ENCODE results near the gene ZNF549. TPM values are rescaled to one million over a fixed set of nuclear protein-coding genes. Genes with fewer than 3 reads are reported as not detected.

The ZNF549 gene
- total RNA-seq, 1 experiment from 2014 or later = 11.6 TPM

GRCh38 chr19:57583521-57584416 is 56.6 kb downstream of the ZNF549 start, which contains the start of gene ZIK1:
TSS of gene ZIK1 (plus strand) at chr19:57584145. CDS start at chr19:57584357, 212 bp downstream.
- Histone ChIP-seq H3K18ac (ENCODE audit: insufficient read length, low read depth, low read length) (peak within 1 kb of the TSS; percentile 94), H3T11ph (ENCODE audit: low read length) (no peak within 1 kb of the TSS), H2BK5ac (ENCODE audit: insufficient read length, low read length) (no peak within 1 kb of the TSS), H3K79me2 (ENCODE audit: insufficient read depth, low read length) (peaks cover 14% of the 10 kb centered on the region), H3K27ac (ENCODE audit: insufficient read length, low read depth, low read length) (no peak within 1 kb of the TSS), H4K20me1 (ENCODE audit: control insufficient read depth, insufficient read depth, insufficient read length) (no peaks in the 10 kb centered on the region), H3K4ac (ENCODE audit: low read depth, low read length) (no peak within 1 kb of the TSS; the same call in 1 of the 2 replicates), H2BK12ac (ENCODE audit: insufficient read length, low read depth, low read length) (peak within 1 kb of the TSS; percentile 12), H3K56ac (ENCODE audit: insufficient read length, low read depth, low read length) (no peak within 1 kb of the TSS), H3K4me2 (ENCODE audit: insufficient read depth, insufficient read length, low read length) (peak within 1 kb of the TSS; percentile 96), H2AFZ (ENCODE audit: low read length) (no peak within 1 kb of the TSS), H3K14ac (ENCODE audit: insufficient read depth, low read length) (peak within 1 kb of the TSS; percentile 89), H3K9me3 (ENCODE audit: control insufficient read depth, low read depth, low read length) (peaks cover 12% of the 10 kb centered on the region), H3K79me1 (ENCODE audit: insufficient read depth, low read depth, low read length, poor library complexity, severe bottlenecking) (peaks cover 11% of the 10 kb centered on the region), H2BK20ac (ENCODE audit: low read depth, low read length, poor library complexity, severe bottlenecking) (no peak within 1 kb of the TSS), H4K91ac (ENCODE audit: insufficient read length, low read depth, low read length) (no peak within 1 kb of the TSS), H2BK120ac (ENCODE audit: low read depth, low read length, poor library complexity, severe bottlenecking) (no peak within 1 kb of the TSS), H3K23ac (ENCODE audit: insufficient read length, low read depth, low read length) (no peak within 1 kb of the TSS), H2BK15ac (ENCODE audit: low read depth, low read length) (no peak within 1 kb of the TSS), H3K27me3 (ENCODE audit: insufficient read depth, low read length) (no peaks in the 10 kb centered on the region), H4K5ac (ENCODE audit: insufficient read length, low read depth, low read length) (peak within 1 kb of the TSS; percentile 53), H3K4me1 (ENCODE audit: insufficient read depth, low read length) (peaks cover 6% of the 10 kb centered on the region), H2AK5ac (ENCODE audit: insufficient read length, low read length) (no peak within 1 kb of the TSS), H4K8ac (replicated peaks; ENCODE audit: insufficient read length, low read depth, low read length) (no peak within 1 kb of the TSS), H3K23me2 (ENCODE audit: insufficient read length, low read depth, low read length, poor library complexity, severe bottlenecking) (peaks cover 9% of the 10 kb centered on the region), H3K9ac (ENCODE audit: extremely low read depth, insufficient read length, low read length) (peak within 1 kb of the TSS; percentile 90)
- Mint-ChIP-seq H3K9me3 (peaks cover 74 to 77% of the 10 kb centered on the region in 2 experiments), H3K4me3 (peak within 1 kb of the TSS; percentile 88 to 93), H3K27me3 (ENCODE audit: low read depth) (peaks cover 27% of the 10 kb centered on the region), H3K36me3 (ENCODE audit: insufficient read depth in 1 of 3, low read depth in 3 of 3) (peaks cover 54 to 61% (median 57%) of the 10 kb centered on the region in 3 experiments), H3K4me1 (peaks cover 3 to 13% of the 10 kb centered on the region in 2 experiments; a peak in 3 of 4 replicates), H3K27ac (peak within 1 kb of the TSS; percentile 62 to 90 (median 83); a peak in 6 of 7 replicates)
- no peak; the same call in 2 of the 3 replicates for TF ChIP-seq CTCF (conservative IDR thresholded peaks at IDR 0.05)
- peak; percentile 97 for DNase-seq
- WGBS (ENCODE audit: extremely low coverage, insufficient read length, low lambda C conversion rate) = no CpG with 5 or more reads among the region's 76 CpGs

Data from H9 (cell line).